Liver (tissue), 9 donors: ENCODE results near the gene EYA4. TPM values are rescaled to one million over a fixed set of nuclear protein-coding genes. Genes with fewer than 3 reads are reported as not detected.

Experiments
- DNase-seq: peaks from one replicate; pipeline ENCODE4 v3.0.0-alpha.2; 2017; ENCODE audit warnings: low spot score
- H3K27ac ChIP-seq, 2 donors: one replicate each; pipeline ENCODE4 v1.7.0; 2013; ENCODE audit warnings: inconsistent platforms in 2 of 2, low read length in 2 of 2, control low read depth in 1 of 2, low read depth in 1 of 2, mild to moderate bottlenecking in 1 of 2
- H3K27me3 ChIP-seq, 4 donors: one replicate each; pipeline versions ENCODE4 v1.6.1 to v1.7.0; 2013; ENCODE audit warnings: low read length in 3 of 4, inconsistent platforms in 1 of 4, mild to moderate bottlenecking in 1 of 4, moderate library complexity in 1 of 4; ENCODE audit not compliant: control insufficient read depth in 4 of 4, insufficient read depth in 4 of 4
- H3K36me3 ChIP-seq, 4 donors: one replicate each; pipeline versions ENCODE4 v1.6.1 to v1.7.0; 2013; ENCODE audit warnings: low read length in 3 of 4, mild to moderate bottlenecking in 3 of 4, low read depth in 1 of 4, moderate library complexity in 1 of 4; ENCODE audit not compliant: control insufficient read depth in 4 of 4, insufficient read depth in 3 of 4
- H3K4me1 ChIP-seq, 4 donors: one replicate each; pipeline versions ENCODE4 v1.6.1 to v1.7.0; 2013; ENCODE audit warnings: low read length in 3 of 4, mild to moderate bottlenecking in 3 of 4, moderate library complexity in 1 of 4; ENCODE audit not compliant: control insufficient read depth in 4 of 4, insufficient read depth in 4 of 4
- H3K4me3 ChIP-seq, 3 donors: one replicate each; pipeline versions ENCODE4 v1.6.1 to v1.7.0; 2013; ENCODE audit warnings: low read length in 3 of 3, control low read depth in 1 of 3, low read depth in 1 of 3, mild to moderate bottlenecking in 1 of 3
- H3K9ac ChIP-seq, 2 donors: one replicate each; pipeline ENCODE4 v1.7.0; 2013; ENCODE audit warnings: low read length in 2 of 2, mild to moderate bottlenecking in 2 of 2, moderate library complexity in 2 of 2, control low read depth in 1 of 2, low read depth in 1 of 2
- H3K9me3 ChIP-seq, 4 donors: one replicate each; pipeline versions ENCODE4 v1.6.1 to v1.7.0; 2013; ENCODE audit warnings: low read length in 3 of 4; ENCODE audit not compliant: control insufficient read depth in 4 of 4
- CTCF ChIP-seq: fragments of 150-350 bp; IDR thresholded peaks from 2 replicates; pipeline ENCODE4 v1.5.1; 2017; ENCODE audit warnings: improper control_type of control experiment, low read depth, low read length; ENCODE audit not compliant: missing input control
- EGR1 ChIP-seq, 2 donors: IDR thresholded peaks; 2 replicates each; pipeline ENCODE4 v1.6.1; 2016 to 2018; ENCODE audit warnings: antibody characterized with exemption in 2 of 2, low read depth in 2 of 2
- FOXA1 ChIP-seq: IDR thresholded peaks from 2 replicates; pipeline ENCODE4 v1.6.1; 2016; ENCODE audit warnings: antibody characterized with exemption
- HNF4A ChIP-seq, 2 donors: conservative IDR thresholded peaks; 2 replicates each; pipeline ENCODE4 v1.6.1; 2016; ENCODE audit warnings: antibody characterized with exemption in 2 of 2, mild to moderate bottlenecking in 2 of 2
- HNF4G ChIP-seq: IDR thresholded peaks from 2 replicates; pipeline ENCODE4 v1.6.1; 2016; ENCODE audit warnings: antibody characterized with exemption
- JUND ChIP-seq, 2 donors: IDR thresholded peaks; 2 replicates each; pipeline ENCODE4 v1.6.1; 2016; ENCODE audit warnings: antibody characterized with exemption in 2 of 2
- RAD21 ChIP-seq, 2 donors: IDR thresholded peaks; 2 replicates each; pipeline ENCODE4 v1.6.1; 2016; ENCODE audit warnings: antibody characterized with exemption in 2 of 2, mild to moderate bottlenecking in 2 of 2
- REST ChIP-seq: IDR thresholded peaks from 2 replicates; pipeline ENCODE4 v1.6.1; 2016; ENCODE audit warnings: antibody characterized with exemption, mild to moderate bottlenecking
- RXRA ChIP-seq, 2 donors: IDR thresholded peaks; 2 replicates each; pipeline ENCODE4 v1.6.1; 2017 to 2018; ENCODE audit warnings: antibody characterized with exemption in 2 of 2, mild to moderate bottlenecking in 1 of 2
- SP1 ChIP-seq: IDR thresholded peaks from 2 replicates; pipeline ENCODE4 v1.6.1; 2018; ENCODE audit warnings: antibody characterized with exemption, mild to moderate bottlenecking
- TAF1 ChIP-seq: conservative IDR thresholded peaks from 2 replicates; pipeline ENCODE4 v1.6.1; 2016; ENCODE audit warnings: antibody characterized with exemption, mild to moderate bottlenecking
- WGBS: extraction: QIAGEN DNeasy Blood & Tissue Kit; methylation state at CpG from one replicate; pipeline ENCODE4 v1.1.7; 2013; 5-methylcytosine and 5-hydroxymethylcytosine counted together
- polyA plus RNA-seq, 2 donors: library from polyadenylated mRNA; stranded (reverse) in 1 of 2; unstranded in 1 of 2; fragments of 200-250 nt in 1 of 2; fragments of >200 nt in 1 of 2; fragmentation: Nextera tagmentation in 1 of 2; extraction: Ambion mirVana in 1 of 2; gene quantifications; one replicate each; pipeline versions ENCODE4 v1.2.1 to v1.2.3, GENCODE V29; 2013 to 2015
- total RNA-seq, 2 donors: library from RNA; depleted of rRNA; stranded (reverse); fragments of >200 nt; gene quantifications; one replicate each; pipeline ENCODE4 v1.2.3, GENCODE V29; 2014
- TF ChIP-seq, protein P1 (sequence below): IDR thresholded peaks from 2 replicates; pipeline ENCODE4 v1.6.1; 2016; ENCODE audit warnings: antibody characterized with exemption
- TF ChIP-seq, protein P2 (sequence below): IDR thresholded peaks from 2 replicates; pipeline ENCODE4 v1.6.1; 2016; ENCODE audit warnings: antibody characterized with exemption
- donor health status: healthy.
- donor health status: healthy.
- donor health status: healthy.
- donor health status: healthy.
- donor health status: healthy.

Gene EYA4
- total and polyA plus RNA-seq, 4 donors: 0.05 to 0.50 TPM; not detected in 2

DNA sequence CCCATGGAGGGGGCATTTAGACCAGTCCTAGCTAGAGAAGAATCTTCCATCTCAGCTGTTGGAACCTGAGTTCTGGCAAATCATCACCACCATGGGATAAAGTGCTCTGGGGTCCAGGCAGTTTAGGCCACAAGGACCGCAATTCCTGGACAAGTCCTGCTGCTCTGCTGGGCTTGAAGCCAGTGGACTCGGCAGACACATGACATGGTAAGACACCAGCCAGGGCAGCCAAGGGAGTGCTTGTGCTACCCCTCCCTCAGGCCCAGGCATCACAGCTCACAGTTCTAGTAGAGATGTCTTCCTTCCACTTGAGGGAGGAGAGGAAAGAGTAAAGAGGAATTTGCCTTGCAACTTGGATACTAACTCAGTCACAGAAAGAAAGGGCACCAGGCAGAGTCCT is 246.0 kb downstream of the EYA4 start:
- Histone ChIP-seq H3K36me3 (no peaks in the 10 kb centered on the region), H3K27me3 (no peaks in the 10 kb centered on the region), H3K9ac (no peak overlapping the region), H3K27ac (no peak overlapping the region), H3K4me3 (no peak overlapping the region), H3K9me3 (no peaks in the 10 kb centered on the region), H3K4me1 (no peaks in the 10 kb centered on the region)
- no peak for TF ChIP-seq SP1
- no peak for TF ChIP-seq HNF4A (conservative IDR thresholded peaks at IDR 0.05)
- no peak for TF ChIP-seq HNF4G
- TF ChIP-seq JUND (IDR thresholded peaks at IDR 0.05): no peak
- TF ChIP-seq REST: no peak
- TF ChIP-seq, protein P1, sequence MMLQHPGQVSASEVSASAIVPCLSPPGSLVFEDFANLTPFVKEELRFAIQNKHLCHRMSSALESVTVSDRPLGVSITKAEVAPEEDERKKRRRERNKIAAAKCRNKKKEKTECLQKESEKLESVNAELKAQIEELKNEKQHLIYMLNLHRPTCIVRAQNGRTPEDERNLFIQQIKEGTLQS: no peak
- no peak for TF ChIP-seq RAD21 (IDR thresholded peaks at IDR 0.05)
- TF ChIP-seq FOXA1: no peak
- DNase-seq: no peak
- 89% methylated on average over 2 of the region's 2 CpGs for WGBS

DNA sequence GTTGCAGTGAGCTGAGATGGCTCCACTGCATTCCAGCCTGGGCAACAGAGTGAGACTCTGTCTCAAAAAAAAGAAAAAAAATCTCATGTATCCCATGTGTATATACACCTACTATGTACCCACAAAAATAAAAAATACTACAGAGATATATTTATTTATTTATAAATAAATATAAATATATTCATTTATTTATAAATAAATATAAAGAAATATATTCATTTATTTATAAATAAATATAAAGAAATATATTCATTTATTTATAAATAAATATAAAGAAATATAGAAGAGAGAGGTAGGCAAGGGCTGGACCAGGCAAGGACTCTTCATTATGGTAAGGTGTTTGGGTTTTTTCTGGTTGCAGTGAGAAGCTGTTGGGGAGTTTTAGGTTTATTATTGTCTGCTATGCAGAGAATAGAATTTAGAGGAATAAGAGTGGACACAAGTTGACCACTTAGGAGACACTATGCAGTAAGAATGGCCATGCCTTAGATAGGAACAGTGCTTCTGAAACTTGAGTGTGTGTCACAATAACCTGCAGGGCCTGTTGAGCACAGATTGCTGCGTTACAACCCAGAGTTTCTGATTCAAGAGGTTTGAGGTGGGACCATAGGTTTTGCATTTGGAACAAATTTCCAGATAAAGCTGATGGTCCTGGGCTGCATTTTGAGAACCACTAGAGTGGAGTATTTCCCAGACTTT is 254.2 kb downstream of the EYA4 start:
- whole genome bisulfite sequencing: 94% methylated on average over 1 of the region's 1 CpG
- no peaks in the 10 kb centered on the region for H3K9me3 ChIP-seq
- no peak overlapping the region for H3K9ac ChIP-seq
- H3K27ac ChIP-seq: no peak overlapping the region
- peaks cover 0 to 4% (median 0%) of the 10 kb centered on the region in 4 donors for H3K27me3 ChIP-seq
- H3K4me1 ChIP-seq: no peaks in the 10 kb centered on the region
- no peaks in the 10 kb centered on the region for H3K36me3 ChIP-seq
- TF ChIP-seq, protein P2, sequence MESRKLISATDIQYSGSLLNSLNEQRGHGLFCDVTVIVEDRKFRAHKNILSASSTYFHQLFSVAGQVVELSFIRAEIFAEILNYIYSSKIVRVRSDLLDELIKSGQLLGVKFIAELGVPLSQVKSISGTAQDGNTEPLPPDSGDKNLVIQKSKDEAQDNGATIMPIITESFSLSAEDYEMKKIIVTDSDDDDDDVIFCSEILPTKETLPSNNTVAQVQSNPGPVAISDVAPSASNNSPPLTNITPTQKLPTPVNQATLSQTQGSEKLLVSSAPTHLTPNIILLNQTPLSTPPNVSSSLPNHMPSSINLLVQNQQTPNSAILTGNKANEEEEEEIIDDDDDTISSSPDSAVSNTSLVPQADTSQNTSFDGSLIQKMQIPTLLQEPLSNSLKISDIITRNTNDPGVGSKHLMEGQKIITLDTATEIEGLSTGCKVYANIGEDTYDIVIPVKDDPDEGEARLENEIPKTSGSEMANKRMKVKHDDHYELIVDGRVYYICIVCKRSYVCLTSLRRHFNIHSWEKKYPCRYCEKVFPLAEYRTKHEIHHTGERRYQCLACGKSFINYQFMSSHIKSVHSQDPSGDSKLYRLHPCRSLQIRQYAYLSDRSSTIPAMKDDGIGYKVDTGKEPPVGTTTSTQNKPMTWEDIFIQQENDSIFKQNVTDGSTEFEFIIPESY: no peak
- TF ChIP-seq TAF1 (no peak), RXRA (IDR thresholded peaks at IDR 0.05) (no peak), HNF4G (no peak), HNF4A (conservative IDR thresholded peaks at IDR 0.05) (no peak), CTCF (no peak), EGR1 (IDR thresholded peaks at IDR 0.05; ENCODE audit: low read depth in 2 of 2) (no peak)
- no peak for DNase-seq
- H3K4me3 ChIP-seq: no peak overlapping the region
